K562 (cell line): ENCODE measurements around the gene DAB2. TPM values are rescaled to one million over a fixed set of nuclear protein-coding genes. Genes with fewer than 3 reads are reported as not detected.

ENCODE experiments used
- CHCHD3 ChIP-seq: fragments of 250-450 bp; sonication (Bioruptor Pico); IDR thresholded peaks from 2 replicates; pipeline ENCODE4 v2.1.2; 2022; ENCODE audit warnings: mild to moderate bottlenecking
- FUS ChIP-seq: fragments of 200-400 bp; formaldehyde crosslinking; optimal IDR thresholded peaks from 2 replicates; pipeline ENCODE3; 2017; ENCODE audit warnings: low read depth, low read length
- GABPA ChIP-seq: fragments of 200-800 bp; sonication (Bioruptor generic); conservative IDR thresholded peaks from 2 replicates; pipeline ENCODE4 v1.6.1; 2016; ENCODE audit warnings: low read depth, missing genetic modification characterization, missing compliant biosample characterization
- MCM3 ChIP-seq: fragments of 450-650 bp; IDR thresholded peaks from 2 replicates; pipeline ENCODE4 v1.6.1; 2016
- REST ChIP-seq, 2 experiments: fragments of 450-650 bp; formaldehyde crosslinking in 1 of 2; IDR thresholded peaks; 2 replicates each; pipeline versions ENCODE4 v1.4.0 to v1.6.1; 2014 to 2020; ENCODE audit warnings: mild to moderate bottlenecking in 2 of 2, borderline replicate concordance in 1 of 2, low read depth in 1 of 2
- TGIF2 ChIP-seq: sonication (generic); formaldehyde crosslinking; IDR thresholded peaks from 2 replicates; pipeline ENCODE4 v1.8.1; 2022; ENCODE audit warnings: mild to moderate bottlenecking, missing genetic modification reagents, moderate library complexity
- ZNF277 ChIP-seq: fragments of 250-450 bp; sonication (Bioruptor Pico); IDR thresholded peaks from 2 replicates; pipeline ENCODE4 v1.8.0; 2022; ENCODE audit warnings: inconsistent platforms, mild to moderate bottlenecking, moderate library complexity, borderline replicate concordance
- polyA plus RNA-seq, 8 experiments: library from polyadenylated mRNA; depleted of rRNA in 4 of 8; stranded (reverse) in 5 of 8; unstranded in 3 of 8; fragments of >200 nt; fragmentation: Nextera tagmentation in 2 of 8; fragmentation: Illumina TruSeq in 1 of 8; extraction: Ambion mirVana in 2 of 8; extraction: Trizol in 1 of 8; gene quantifications; 2 replicates each; pipeline versions ENCODE4 v1.2.1 to v1.2.3, GENCODE V29; 2011 to 2014; ENCODE audit warnings: inconsistent platforms in 1 of 8, missing spikeins in 1 of 8
- total RNA-seq, 7 experiments: library from RNA; depleted of rRNA in 6 of 7; stranded (reverse); fragments of >200 nt in 6 of 7; fragmentation: Illumina TruSeq in 2 of 7; extraction: Trizol in 2 of 7; gene quantifications; 2 replicates each; pipeline versions ENCODE4 v1.2.1 to v1.2.3, GENCODE V29; 2011 to 2021; ENCODE audit warnings: low replicate concordance in 1 of 7

Gene DAB2
- total and polyA plus RNA-seq, 9 of the 15 experiments (the other 6 are each of a cell fraction or from before 2014, with no cell fraction given), result 6.6 to 29.9 (median 24.1) TPM

GRCh38 chr5:39353717-39354399 is 70.9 kb downstream of the DAB2 start (continued):
- no peak for TF ChIP-seq CHCHD3
- no peak for TF ChIP-seq FUS
- no peak for TF ChIP-seq GABPA (tag)
- no peak for TF ChIP-seq MCM3
- TF ChIP-seq REST (IDR thresholded peaks at IDR 0.05; ENCODE audit: borderline replicate concordance), result no peak
- no peak for TF ChIP-seq REST (CRISPR knock-in tag; IDR thresholded peaks at IDR 0.05; ENCODE audit: low read depth)
- no peak for TF ChIP-seq TGIF2
- TF ChIP-seq ZNF277, result no peak
